Mammary epithelial cell (primary cell): Measurements from ENCODE around the gene TUBA3D.
"Not testable (repeated sequence)": the region's sequence is repeated elsewhere in the genome, so short reads cannot be mapped to it uniquely, and the experiment has no call there.

Source experiments
- EZH2 ChIP-seq: IDR thresholded peaks from 2 replicates; pipeline ENCODE4 v1.6.1; 2012; ENCODE audit warnings: low read length, inconsistent platforms, borderline replicate concordance
- TF ChIP-seq, protein P1 (sequence below), 2 donors: IDR thresholded peaks in 1 of 2; conservative IDR thresholded peaks in 1 of 2; 2 replicates each; pipeline ENCODE4 v1.5.1; 2011 to 2012; ENCODE audit warnings: inconsistent platforms in 2 of 2, low read length in 2 of 2, mild to moderate bottlenecking in 2 of 2, control low read depth in 1 of 2, low read depth in 1 of 2; ENCODE audit not compliant: insufficient read depth in 1 of 2; ENCODE audit errors: extremely low read depth in 1 of 2

DNA sequence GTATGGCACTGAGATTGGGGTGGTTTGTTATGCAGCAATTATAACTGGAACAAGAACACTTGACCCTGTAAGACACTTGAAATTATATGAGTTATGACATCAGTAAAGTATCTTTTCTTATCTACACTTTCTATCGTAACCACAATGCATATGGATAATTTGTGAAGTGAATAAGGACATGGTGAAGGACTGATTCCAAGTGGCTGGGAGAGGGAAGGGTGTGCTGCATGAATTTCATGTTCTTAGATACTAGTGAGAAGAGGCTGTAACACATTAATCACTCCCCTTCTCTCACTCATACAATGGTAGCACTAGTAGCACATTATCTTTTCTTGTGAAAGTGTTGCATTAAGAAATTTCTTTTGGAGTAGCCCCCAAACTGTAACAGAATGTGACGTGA, 21.0 kb upstream of the TUBA3D start:
- TF ChIP-seq, protein P1, sequence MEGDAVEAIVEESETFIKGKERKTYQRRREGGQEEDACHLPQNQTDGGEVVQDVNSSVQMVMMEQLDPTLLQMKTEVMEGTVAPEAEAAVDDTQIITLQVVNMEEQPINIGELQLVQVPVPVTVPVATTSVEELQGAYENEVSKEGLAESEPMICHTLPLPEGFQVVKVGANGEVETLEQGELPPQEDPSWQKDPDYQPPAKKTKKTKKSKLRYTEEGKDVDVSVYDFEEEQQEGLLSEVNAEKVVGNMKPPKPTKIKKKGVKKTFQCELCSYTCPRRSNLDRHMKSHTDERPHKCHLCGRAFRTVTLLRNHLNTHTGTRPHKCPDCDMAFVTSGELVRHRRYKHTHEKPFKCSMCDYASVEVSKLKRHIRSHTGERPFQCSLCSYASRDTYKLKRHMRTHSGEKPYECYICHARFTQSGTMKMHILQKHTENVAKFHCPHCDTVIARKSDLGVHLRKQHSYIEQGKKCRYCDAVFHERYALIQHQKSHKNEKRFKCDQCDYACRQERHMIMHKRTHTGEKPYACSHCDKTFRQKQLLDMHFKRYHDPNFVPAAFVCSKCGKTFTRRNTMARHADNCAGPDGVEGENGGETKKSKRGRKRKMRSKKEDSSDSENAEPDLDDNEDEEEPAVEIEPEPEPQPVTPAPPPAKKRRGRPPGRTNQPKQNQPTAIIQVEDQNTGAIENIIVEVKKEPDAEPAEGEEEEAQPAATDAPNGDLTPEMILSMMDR (conservative IDR thresholded peaks at IDR 0.05 in 1 of 2, IDR thresholded peaks at IDR 0.05 in 1 of 2; ENCODE audit: extremely low read depth in 1 of 2, insufficient read depth in 1 of 2, low read depth in 1 of 2, low read length in 2 of 2), result not testable (repeated sequence)
- not testable (repeated sequence) for TF ChIP-seq EZH2
